Endodermal cell (in vitro differentiated cells): ENCODE measurements around the gene NUDT21. TPM values are rescaled to one million over a fixed set of nuclear protein-coding genes. Genes with fewer than 3 reads are reported as not detected.

Experiments used
- DNase-seq: peaks from one replicate; pipeline ENCODE4 v3.0.0-alpha.2; 2017
- H3K27ac ChIP-seq: 2 replicates; pipeline ENCODE4 v1.5.1; 2013; ENCODE audit warnings: mild to moderate bottlenecking, low read depth, low read length, moderate library complexity
- H3K27me3 ChIP-seq: 2 replicates; pipeline ENCODE4 v1.6.1; 2013; ENCODE audit warnings: mild to moderate bottlenecking, low read length, moderate library complexity; ENCODE audit not compliant: insufficient read depth, control insufficient read depth, poor library complexity, severe bottlenecking
- H3K36me3 ChIP-seq: 2 replicates; pipeline ENCODE4 v1.7.0; 2013; ENCODE audit warnings: mild to moderate bottlenecking, low read length, moderate library complexity; ENCODE audit not compliant: control insufficient read depth, insufficient read depth
- H3K4me1 ChIP-seq: one replicate; pipeline ENCODE4 v1.7.0; 2013; ENCODE audit warnings: low read length; ENCODE audit not compliant: control insufficient read depth, insufficient read depth
- H3K4me3 ChIP-seq: 2 replicates; pipeline ENCODE4 v1.5.1; 2013; ENCODE audit warnings: mild to moderate bottlenecking, low read length, moderate library complexity
- H3K9ac ChIP-seq: 2 replicates; pipeline ENCODE4 v1.6.1; 2013; ENCODE audit warnings: mild to moderate bottlenecking, low read length, moderate library complexity; ENCODE audit not compliant: poor library complexity, severe bottlenecking; ENCODE audit errors: extremely low read depth
- H3K9me3 ChIP-seq: 2 replicates; pipeline ENCODE4 v1.6.1; 2013; ENCODE audit warnings: mild to moderate bottlenecking, low read length, moderate library complexity; ENCODE audit not compliant: control insufficient read depth
- H3K27ac Mint-ChIP-seq: 2 replicates; pipeline ENCODE4 v1.8.0; 2020; ENCODE audit warnings: mixed read lengths
- H3K27me3 Mint-ChIP-seq: 2 replicates; pipeline ENCODE4 v1.8.0; 2021; ENCODE audit warnings: mild to moderate bottlenecking, mixed read lengths; ENCODE audit not compliant: insufficient read depth
- H3K36me3 Mint-ChIP-seq: 2 replicates; pipeline ENCODE4 v1.8.0; 2020; ENCODE audit warnings: low read depth, mixed read lengths
- H3K4me1 Mint-ChIP-seq: 2 replicates; pipeline ENCODE4 v1.8.0; 2020; ENCODE audit warnings: mixed read lengths
- H3K4me3 Mint-ChIP-seq: 2 replicates; pipeline ENCODE4 v1.8.0; 2020; ENCODE audit warnings: mild to moderate bottlenecking, moderate library complexity, mixed read lengths
- H3K9me3 Mint-ChIP-seq: 2 replicates; pipeline ENCODE4 v1.8.0; 2020; ENCODE audit warnings: mild to moderate bottlenecking, mixed read lengths
- WGBS, 2 experiments: methylation state at CpG; one replicate each; pipeline versions ENCODE4 v1.1.5 to v1.1.7; 2013; ENCODE audit warnings: missing lambda C conversion rate in 2 of 2, mixed read lengths in 1 of 2; ENCODE audit not compliant: insufficient coverage in 1 of 2, insufficient read length in 1 of 2; 5-methylcytosine and 5-hydroxymethylcytosine counted together
- total RNA-seq, 2 donors: library from RNA; stranded (reverse); fragmentation: NEBNext Ultra II Directional in 1 of 2; extraction: Animal tissue kit (Norgen Biotek cat#: 25700) in 1 of 2; gene quantifications; 2 replicates in 1 of 2; 3 replicates in 1 of 2; pipeline ENCODE4 v1.2.1, GENCODE V29; 2021
- TF ChIP-seq, protein P1 (sequence below): fragments of 200-600 bp; sonication (generic); conservative IDR thresholded peaks from 2 replicates; pipeline ENCODE4 v1.5.0; 2021; ENCODE audit warnings: antibody characterized with exemption, mild to moderate bottlenecking

NUDT21 gene
- total RNA-seq, 2 donors from 2014 or later: 177 to 185 TPM

DNA sequence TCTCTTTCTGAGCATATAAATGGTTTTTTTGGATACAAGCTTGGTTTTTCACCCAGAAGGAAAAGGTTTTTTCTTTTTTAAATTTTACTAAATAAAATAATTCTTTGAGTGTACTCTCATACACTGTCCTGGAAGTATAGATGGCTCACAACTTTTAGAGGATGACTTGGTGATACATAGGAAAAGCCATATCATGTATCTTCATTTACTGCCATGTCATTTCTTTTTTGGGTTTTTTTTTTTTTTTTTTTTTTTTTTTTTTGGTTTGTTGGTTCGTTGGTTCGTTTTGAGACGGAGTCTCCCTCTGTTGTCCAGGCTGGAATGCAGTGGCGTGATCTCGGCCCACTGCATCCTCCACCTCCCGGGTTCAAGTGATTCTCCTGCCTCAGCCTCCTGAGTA is 12.0 kb upstream of the NUDT21 start:
- Histone ChIP-seq H3K36me3 (peaks cover 86% of the 10 kb centered on the region), H3K4me3 (no peak overlapping the region), H3K9ac (no peak overlapping the region), H3K27ac (no peak overlapping the region), H3K27me3 (no peaks in the 10 kb centered on the region), H3K9me3 (no peaks in the 10 kb centered on the region), H3K4me1 (peaks cover 5% of the 10 kb centered on the region)
- no peak for DNase-seq
- Mint-ChIP-seq H3K27me3 (no peaks in the 10 kb centered on the region), H3K4me3 (no peak overlapping the region), H3K4me1 (peaks cover 4% of the 10 kb centered on the region), H3K27ac (no peak overlapping the region), H3K9me3 (no peaks in the 10 kb centered on the region), H3K36me3 (peaks cover 71% of the 10 kb centered on the region)
- TF ChIP-seq, protein P1, sequence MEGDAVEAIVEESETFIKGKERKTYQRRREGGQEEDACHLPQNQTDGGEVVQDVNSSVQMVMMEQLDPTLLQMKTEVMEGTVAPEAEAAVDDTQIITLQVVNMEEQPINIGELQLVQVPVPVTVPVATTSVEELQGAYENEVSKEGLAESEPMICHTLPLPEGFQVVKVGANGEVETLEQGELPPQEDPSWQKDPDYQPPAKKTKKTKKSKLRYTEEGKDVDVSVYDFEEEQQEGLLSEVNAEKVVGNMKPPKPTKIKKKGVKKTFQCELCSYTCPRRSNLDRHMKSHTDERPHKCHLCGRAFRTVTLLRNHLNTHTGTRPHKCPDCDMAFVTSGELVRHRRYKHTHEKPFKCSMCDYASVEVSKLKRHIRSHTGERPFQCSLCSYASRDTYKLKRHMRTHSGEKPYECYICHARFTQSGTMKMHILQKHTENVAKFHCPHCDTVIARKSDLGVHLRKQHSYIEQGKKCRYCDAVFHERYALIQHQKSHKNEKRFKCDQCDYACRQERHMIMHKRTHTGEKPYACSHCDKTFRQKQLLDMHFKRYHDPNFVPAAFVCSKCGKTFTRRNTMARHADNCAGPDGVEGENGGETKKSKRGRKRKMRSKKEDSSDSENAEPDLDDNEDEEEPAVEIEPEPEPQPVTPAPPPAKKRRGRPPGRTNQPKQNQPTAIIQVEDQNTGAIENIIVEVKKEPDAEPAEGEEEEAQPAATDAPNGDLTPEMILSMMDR: no peak
- whole genome bisulfite sequencing, 2 experiments: 100% methylated on average over 6 of the region's 6 CpGs

DNA sequence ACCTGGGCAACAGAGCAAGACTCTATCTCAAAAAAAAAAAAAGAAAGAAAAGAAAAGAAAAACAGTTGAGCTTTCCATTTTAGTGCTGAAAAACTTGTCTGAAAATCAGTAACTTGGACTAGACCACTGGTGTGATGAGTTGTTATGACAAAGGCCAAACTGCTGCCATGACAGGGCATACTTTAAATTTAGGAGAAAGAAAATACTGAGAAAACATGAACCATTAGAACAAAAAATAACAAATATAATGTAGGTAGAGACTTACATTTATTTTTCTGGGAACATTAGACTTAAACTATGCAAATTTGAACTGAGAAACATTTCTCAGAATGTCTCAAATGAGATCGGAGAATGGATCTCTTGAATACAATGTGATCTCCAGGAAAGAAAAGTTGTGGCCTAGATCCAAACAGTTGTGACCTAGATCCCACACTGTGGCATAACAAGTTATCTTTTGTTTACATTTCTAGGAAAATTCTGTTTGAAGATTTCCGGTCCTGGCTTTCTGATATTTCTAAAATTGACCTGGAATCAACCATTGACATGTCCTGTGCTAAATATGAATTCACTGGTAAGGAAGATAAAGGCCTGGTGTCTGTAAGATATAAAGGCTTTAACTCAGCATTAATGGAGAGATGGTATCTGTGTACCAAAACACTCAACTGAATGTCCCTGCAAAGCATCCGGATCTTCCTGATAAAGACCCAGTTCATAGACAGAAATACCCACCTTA is 11.1 kb upstream of the NUDT21 start:
- no peak overlapping the region for H3K27ac Mint-ChIP-seq
- no peaks in the 10 kb centered on the region for H3K27me3 Mint-ChIP-seq
- TF ChIP-seq, protein P1: no peak
- Histone ChIP-seq H3K4me1 (peaks cover 5% of the 10 kb centered on the region), H3K36me3 (peaks cover 81% of the 10 kb centered on the region), H3K27me3 (no peaks in the 10 kb centered on the region), H3K4me3 (no peak overlapping the region), H3K9ac (no peak overlapping the region), H3K27ac (no peak overlapping the region), H3K9me3 (no peaks in the 10 kb centered on the region)
- 85 to 97% methylated on average over 3 of the region's 3 CpGs for WGBS, 2 experiments
- peaks cover 71% of the 10 kb centered on the region for H3K36me3 Mint-ChIP-seq
- peaks cover 4% of the 10 kb centered on the region for H3K4me1 Mint-ChIP-seq
- no peak overlapping the region for H3K4me3 Mint-ChIP-seq
- H3K9me3 Mint-ChIP-seq: no peaks in the 10 kb centered on the region
- DNase-seq: no peak

DNA sequence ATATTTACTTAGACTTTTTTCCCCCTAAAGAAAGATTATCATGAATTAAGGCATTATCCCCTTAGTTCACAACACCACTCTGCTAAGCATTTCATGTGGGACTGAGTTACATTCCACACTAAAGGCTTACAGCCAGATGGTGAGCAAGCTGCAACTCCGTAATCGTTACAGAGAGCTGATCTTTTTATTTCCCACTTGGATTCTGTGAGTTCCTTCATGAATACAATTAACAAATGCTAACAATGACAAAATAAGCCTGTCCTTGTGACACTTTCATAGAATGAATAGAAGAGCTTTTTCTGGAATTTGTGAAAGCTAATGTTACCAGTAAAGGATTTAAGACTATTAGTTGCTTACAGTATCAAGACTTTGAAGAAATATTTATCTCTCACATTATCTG is 9.0 kb upstream of the NUDT21 start:
- Mint-ChIP-seq H3K27me3 (no peaks in the 10 kb centered on the region), H3K4me1 (peaks cover 4% of the 10 kb centered on the region), H3K27ac (no peak overlapping the region), H3K36me3 (peaks cover 69% of the 10 kb centered on the region), H3K9me3 (no peaks in the 10 kb centered on the region), H3K4me3 (no peak overlapping the region)
- no peak for DNase-seq
- Histone ChIP-seq H3K4me3 (no peak overlapping the region), H3K4me1 (peaks cover 5% of the 10 kb centered on the region), H3K36me3 (peaks cover 81% of the 10 kb centered on the region), H3K9ac (no peak overlapping the region), H3K9me3 (no peaks in the 10 kb centered on the region), H3K27me3 (no peaks in the 10 kb centered on the region), H3K27ac (no peak overlapping the region)
- WGBS, 2 experiments: 79% methylated on average over 2 of the region's 2 CpGs; no CpG with 5 or more reads in 1 of the 2 experiments
- TF ChIP-seq, protein P1: no peak
